ENCODE results near the gene KDM3A.

Gene KDM3A

GRCh38 chr2:86470890-86471289 is 29.7 kb downstream of the KDM3A start:
- in situ Hi-C loops (cut with HindIII; ENCODE audit: low sequenced_read_pairs), result no loop called here
- H3K4me3 ChIP-seq (ENCODE audit: low read depth, low read length), result no peak overlapping the region
- no peak for TF ChIP-seq CTCF (IDR thresholded peaks at IDR 0.05; ENCODE audit: low read depth, low read length)
- DNase-seq (ENCODE audit: low read depth, low spot score), result no peak

- DNase-seq (ENCODE audit: low read depth, low spot score), result no peak
- no peak for TF ChIP-seq CTCF (IDR thresholded peaks at IDR 0.05; ENCODE audit: low read depth, low read length)
- no peak overlapping the region for H3K4me3 ChIP-seq (ENCODE audit: low read depth, low read length)
- in situ Hi-C loops (cut with HindIII; ENCODE audit: low sequenced_read_pairs), result no loop called here
Observed at GRCh38 chr2:86471637-86472036, 30.5 kb downstream of the KDM3A start.

GRCh38 chr2:86476092-86476491 is 34.9 kb downstream of the KDM3A start:
- H3K4me3 ChIP-seq (ENCODE audit: low read depth, low read length), result no peak overlapping the region
- no peak for TF ChIP-seq CTCF (IDR thresholded peaks at IDR 0.05; ENCODE audit: low read depth, low read length)
- in situ Hi-C loops (cut with HindIII; ENCODE audit: low sequenced_read_pairs), result no loop called here
- peak; percentile 56 for DNase-seq (ENCODE audit: low read depth, low spot score)

GRCh38 chr2:86476918-86477317 is 35.7 kb downstream of the KDM3A start:
- in situ Hi-C loops (cut with HindIII; ENCODE audit: low sequenced_read_pairs), result no loop called here
- DNase-seq (ENCODE audit: low read depth, low spot score), result no peak
- TF ChIP-seq CTCF (IDR thresholded peaks at IDR 0.05; ENCODE audit: low read depth, low read length), result no peak

GRCh38 chr2:86477349-86477748 is 36.2 kb downstream of the KDM3A start:
- in situ Hi-C loops (cut with HindIII; ENCODE audit: low sequenced_read_pairs), result no loop called here
- no peak overlapping the region for H3K4me3 ChIP-seq (ENCODE audit: low read depth, low read length)
- no peak for TF ChIP-seq CTCF (IDR thresholded peaks at IDR 0.05; ENCODE audit: low read depth, low read length)
- no peak for DNase-seq (ENCODE audit: low read depth, low spot score)

More at GRCh38 chr2:86476918-86477317, 35.7 kb downstream of the KDM3A start:
- no peak overlapping the region for H3K4me3 ChIP-seq (ENCODE audit: low read depth, low read length)

GRCh38 chr2:86480105-86480504 is 38.9 kb downstream of the KDM3A start:
- DNase-seq (ENCODE audit: low read depth, low spot score), result no peak
- TF ChIP-seq CTCF (IDR thresholded peaks at IDR 0.05; ENCODE audit: low read depth, low read length), result no peak
- H3K4me3 ChIP-seq (ENCODE audit: low read depth, low read length), result no peak overlapping the region
- in situ Hi-C loops (cut with HindIII; ENCODE audit: low sequenced_read_pairs), result no loop called here

GRCh38 chr2:86482034-86482433 is 40.9 kb downstream of the KDM3A start:
- in situ Hi-C loops (cut with HindIII; ENCODE audit: low sequenced_read_pairs), result no loop called here
- DNase-seq (ENCODE audit: low read depth, low spot score), result no peak
- no peak for TF ChIP-seq CTCF (IDR thresholded peaks at IDR 0.05; ENCODE audit: low read depth, low read length)
- no peak overlapping the region for H3K4me3 ChIP-seq (ENCODE audit: low read depth, low read length)

Data from astrocyte of the spinal cord (primary cell).